Smooth muscle cell (in vitro differentiated cells): ENCODE measurements around the gene RFC2. TPM values are rescaled to one million over a fixed set of nuclear protein-coding genes. Genes with fewer than 3 reads are reported as not detected.
"Not testable (repeated sequence)": the region's sequence is repeated elsewhere in the genome, so short reads cannot be mapped to it uniquely, and the experiment has no call there.

ENCODE experiments used
- DNase-seq: peaks from one replicate; lab custom pipeline; 2025; ENCODE audit not compliant: unreplicated experiment; lab: John Stamatoyannopoulos, UW
- H2AFZ ChIP-seq: fragments of 200-600 bp; sonication (generic); 2 replicates; pipeline ENCODE4 v1.6.0; 2016; ENCODE audit warnings: antibody characterized with exemption, low read depth, mild to moderate bottlenecking
- H3F3A ChIP-seq: fragments of 200-600 bp; sonication (generic); 2 replicates; pipeline ENCODE4 v1.6.0; 2017; ENCODE audit warnings: antibody characterized with exemption, low read depth
- H3K27ac ChIP-seq: fragments of 200-600 bp; sonication (generic); 2 replicates; pipeline ENCODE4 v1.5.1; 2016; ENCODE audit warnings: low read depth, mild to moderate bottlenecking
- H3K27me3 ChIP-seq: fragments of 200-600 bp; sonication (generic); 2 replicates; pipeline ENCODE4 v1.6.1; 2016; ENCODE audit warnings: low read depth, mild to moderate bottlenecking
- H3K36me3 ChIP-seq: fragments of 200-600 bp; sonication (generic); 2 replicates; pipeline ENCODE4 v1.5.1; 2016; ENCODE audit warnings: low read depth
- H3K4me1 ChIP-seq: fragments of 200-600 bp; sonication (generic); 2 replicates; pipeline ENCODE4 v1.5.1; 2016; ENCODE audit warnings: low read depth
- H3K4me2 ChIP-seq: fragments of 200-600 bp; sonication (generic); 2 replicates; pipeline ENCODE4 v1.6.0; 2016; ENCODE audit warnings: mild to moderate bottlenecking
- H3K4me3 ChIP-seq: fragments of 200-600 bp; sonication (generic); 2 replicates; pipeline ENCODE4 v1.5.1; 2016; ENCODE audit warnings: mild to moderate bottlenecking
- H3K79me2 ChIP-seq: fragments of 200-600 bp; sonication (generic); 2 replicates; pipeline ENCODE4 v1.6.0; 2016; ENCODE audit warnings: low read depth, mild to moderate bottlenecking
- H3K9ac ChIP-seq: fragments of 200-600 bp; sonication (generic); 2 replicates; pipeline ENCODE4 v1.6.0; 2016; ENCODE audit warnings: low read depth
- H3K9me3 ChIP-seq: fragments of 200-600 bp; sonication (generic); replicated peaks from 2 replicates; pipeline ENCODE4 v1.5.1; 2016; ENCODE audit warnings: low read depth
- H4K20me1 ChIP-seq: fragments of 200-600 bp; sonication (generic); 2 replicates; pipeline ENCODE4 v1.6.0; 2016; ENCODE audit warnings: low read depth
- CTCF ChIP-seq: fragments of 200-600 bp; sonication (generic); IDR thresholded peaks from 2 replicates; pipeline ENCODE4 v1.5.1; 2017; ENCODE audit warnings: borderline replicate concordance, mild to moderate bottlenecking, antibody characterized with exemption; ENCODE audit not compliant: insufficient read depth, poor library complexity, severe bottlenecking
- WGBS: methylation state at CpG from one replicate; pipeline ENCODE4 v1.1.7; 2016; ENCODE audit warnings: low lambda C conversion rate; 5-methylcytosine and 5-hydroxymethylcytosine counted together
- polyA plus RNA-seq: library from polyadenylated mRNA; unstranded; fragments of >200 nt; fragmentation: Nextera tagmentation; extraction: Ambion mirVana; gene quantifications from 2 replicates; pipeline ENCODE4 v1.2.1, GENCODE V29; 2016
- total RNA-seq: library from RNA; depleted of rRNA; stranded (reverse); fragments of >200 nt; gene quantifications from 2 replicates; pipeline ENCODE4 v1.2.3, GENCODE V29; 2014

The RFC2 gene
- total and polyA plus RNA-seq, 2 experiments from 2014 or later, result 28.9 to 29.4 TPM

- Histone ChIP-seq H3K4me3 (no peak overlapping the region), H3K27ac (no peak overlapping the region), H3K79me2 (no peaks in the 10 kb centered on the region), H3K4me2 (no peak overlapping the region), H3K27me3 (no peaks in the 10 kb centered on the region), H4K20me1 (no peaks in the 10 kb centered on the region), H3K9ac (no peak overlapping the region), H3K9me3 (no peaks in the 10 kb centered on the region), H3K36me3 (no peaks in the 10 kb centered on the region), H3F3A (no peaks in the 10 kb centered on the region), H2AFZ (no peak overlapping the region), H3K4me1 (no peaks in the 10 kb centered on the region)
- DNase-seq, result no peak
- TF ChIP-seq CTCF, result no peak
- 94% methylated on average over 11 of the region's 11 CpGs for WGBS
Measured at GRCh38 chr7:74207586-74207985, 46.6 kb downstream of the RFC2 start.

GRCh38 chr7:74206589-74207120 is 47.5 kb downstream of the RFC2 start:
- Histone ChIP-seq H3K4me3 (peak overlapping the region; percentile 2), H3K4me1 (no peaks in the 10 kb centered on the region), H3K36me3 (no peaks in the 10 kb centered on the region), H2AFZ (no peak overlapping the region), H4K20me1 (no peaks in the 10 kb centered on the region), H3K4me2 (peak overlapping the region; percentile 52), H3K27ac (no peak overlapping the region), H3F3A (no peaks in the 10 kb centered on the region), H3K27me3 (no peaks in the 10 kb centered on the region), H3K9ac (no peak overlapping the region), H3K79me2 (no peaks in the 10 kb centered on the region), H3K9me3 (no peaks in the 10 kb centered on the region)
- WGBS, result 26% methylated on average over 23 of the region's 23 CpGs
- peak; percentile 88 for TF ChIP-seq CTCF
- DNase-seq, result peak; percentile 77

GRCh38 chr7:74206052-74206451 is 48.1 kb downstream of the RFC2 start:
- not testable (repeated sequence) for H3K27me3 ChIP-seq
- 96% methylated on average over 10 of the region's 10 CpGs for WGBS

GRCh38 chr7:74203956-74204618 is 50.1 kb downstream of the RFC2 start:
- Histone ChIP-seq H3K27ac (no peak overlapping the region), H2AFZ (no peak overlapping the region), H3K36me3 (no peaks in the 10 kb centered on the region), H3K4me2 (no peak overlapping the region), H3K4me3 (no peak overlapping the region), H3K9ac (no peak overlapping the region), H3K79me2 (no peaks in the 10 kb centered on the region), H3K4me1 (no peaks in the 10 kb centered on the region), H3K27me3 (no peaks in the 10 kb centered on the region), H3K9me3 (no peaks in the 10 kb centered on the region), H4K20me1 (peaks cover 10% of the 10 kb centered on the region), H3F3A (no peaks in the 10 kb centered on the region)
- no peak for DNase-seq
- 100% methylated on average over 1 of the region's 1 CpG for WGBS
- TF ChIP-seq CTCF, result no peak

More at GRCh38 chr7:74206052-74206451, 48.1 kb downstream of the RFC2 start:
- H3K4me1 ChIP-seq, H2AFZ ChIP-seq, H3K9ac ChIP-seq, DNase-seq, H3K79me2 ChIP-seq, H3K9me3 ChIP-seq, H4K20me1 ChIP-seq, H3K36me3 ChIP-seq, H3K27ac ChIP-seq, H3K4me2 ChIP-seq, H3K4me3 ChIP-seq, H3F3A ChIP-seq: not testable (repeated sequence)
